ACHN (cell line): ENCODE data around the gene NUDT1.

ENCODE experiments used
- DNase-seq: peaks from one replicate; pipeline ENCODE4 v3.0.0-alpha.2; 2015
- in situ Hi-C: cut with HindIII; loops from 2 replicates; pipeline ENCODE4 v1.10.0; 2017; ENCODE audit warnings: low sequenced_read_pairs, low pct_ligation_motif_present, low pct_unique_long_range_greater_than_20kb

NUDT1 gene

GRCh38 chr7:2279896-2280295 is 37.9 kb downstream of the NUDT1 start:
- no peak for DNase-seq
- in situ Hi-C loops: no loop called here

GRCh38 chr7:2280424-2280823 is 38.4 kb downstream of the NUDT1 start:
- DNase-seq: no peak
- in situ Hi-C loops: no loop called here

- in situ Hi-C loops: no loop called here
- no peak for DNase-seq
Measured at GRCh38 chr7:2281541-2281940, 39.5 kb downstream of the NUDT1 start.

GRCh38 chr7:2282185-2282751 is 40.2 kb downstream of the NUDT1 start:
- DNase-seq: no peak
- in situ Hi-C loops: no loop called here

GRCh38 chr7:2283074-2283473 is 41.0 kb downstream of the NUDT1 start:
- in situ Hi-C loops: no loop called here
- DNase-seq: no peak

- in situ Hi-C loops: no loop called here
- no peak for DNase-seq
Measured at GRCh38 chr7:2287745-2288144, 45.7 kb downstream of the NUDT1 start.

GRCh38 chr7:2288503-2288902 is 46.5 kb downstream of the NUDT1 start:
- in situ Hi-C loops: no loop called here
- no peak for DNase-seq

GRCh38 chr7:2289111-2289586 is 47.1 kb downstream of the NUDT1 start:
- in situ Hi-C loops: no loop called here
- no peak for DNase-seq

GRCh38 chr7:2289621-2290020 is 47.6 kb downstream of the NUDT1 start:
- DNase-seq: no peak
- in situ Hi-C loops: no loop called here

GRCh38 chr7:2290877-2291276 is 48.9 kb downstream of the NUDT1 start:
- no peak for DNase-seq
- in situ Hi-C loops: no loop called here

GRCh38 chr7:2295936-2296620 is 54.1 kb downstream of the NUDT1 start:
- in situ Hi-C loops: no loop called here
- no peak for DNase-seq

GRCh38 chr7:2296832-2297231 is 54.8 kb downstream of the NUDT1 start:
- no peak for DNase-seq
- in situ Hi-C loops: no loop called here

GRCh38 chr7:2299131-2299829 is 57.3 kb downstream of the NUDT1 start:
- DNase-seq: no peak
- in situ Hi-C loops: no loop called here

GRCh38 chr7:2299870-2300512 is 58.0 kb downstream of the NUDT1 start:
- DNase-seq: no peak
- in situ Hi-C loops: no loop called here
